BJ (cell line): ENCODE measurements around the gene LARP4B. TPM values are rescaled to one million over a fixed set of nuclear protein-coding genes. Genes with fewer than 3 reads are reported as not detected.

Experiments
- CTCF ChIA-PET: fragments of 350-600 bp; formaldehyde crosslinking; extraction: SDS; loops from one replicate; lab custom pipeline; 2021; ENCODE audit warnings: antibody characterized with exemption, inconsistent platforms; lab: Yijun Ruan, JAX
- POLR2A ChIA-PET: fragments of 300-600 bp; sonication (Branson Sonifier 250); formaldehyde crosslinking; extraction: SDS; loops from one replicate; lab custom pipeline; 2021; ENCODE audit warnings: antibody characterized with exemption; lab: Charles Lee
- DNase-seq: peaks from one replicate; pipeline ENCODE4 v3.0.0-alpha.2; 2011; ENCODE audit warnings: low read depth
- H3K27me3 ChIP-seq: 2 replicates; pipeline ENCODE4 v1.6.0; 2011; ENCODE audit warnings: low read length; ENCODE audit not compliant: control insufficient read depth, insufficient read depth
- H3K36me3 ChIP-seq: 2 replicates; pipeline ENCODE4 v1.5.1; 2011; ENCODE audit warnings: low read length; ENCODE audit not compliant: control insufficient read depth, insufficient read depth
- H3K4me3 ChIP-seq: 2 replicates; pipeline ENCODE4 v1.5.1; 2011; ENCODE audit warnings: low read depth, mild to moderate bottlenecking, control low read depth, low read length
- CTCF ChIP-seq: IDR thresholded peaks from 2 replicates; pipeline ENCODE4 v1.5.1; 2011; ENCODE audit warnings: low read depth, mild to moderate bottlenecking, control low read depth, inconsistent platforms, low read length, moderate library complexity; ENCODE audit not compliant: insufficient read depth
- polyA plus RNA-seq: library from polyadenylated mRNA; depleted of rRNA; stranded (reverse); fragments of >200 nt; gene quantifications from 2 replicates; pipeline ENCODE4 v1.2.3, GENCODE V29; 2011

The LARP4B gene
- polyA plus RNA-seq, 1 experiment = 38.4 TPM

GRCh38 chr10:775245-776075 is 156.0 kb downstream of the LARP4B start:
- no peaks in the 10 kb centered on the region; the same call in 1 of the 2 replicates for H3K27me3 ChIP-seq
- H3K36me3 ChIP-seq = no peaks in the 10 kb centered on the region
- no peak for TF ChIP-seq CTCF
- no peak overlapping the region for H3K4me3 ChIP-seq
- POLR2A ChIA-PET = no interaction called here
- DNase-seq = no peak
- CTCF ChIA-PET = interaction anchor here (1.3 to 1.4 kb wide), 2 partner anchors 10 to 14 kb away, joined by 3 to 5 read pairs; no protein-coding TSS in a partner anchor

DNA sequence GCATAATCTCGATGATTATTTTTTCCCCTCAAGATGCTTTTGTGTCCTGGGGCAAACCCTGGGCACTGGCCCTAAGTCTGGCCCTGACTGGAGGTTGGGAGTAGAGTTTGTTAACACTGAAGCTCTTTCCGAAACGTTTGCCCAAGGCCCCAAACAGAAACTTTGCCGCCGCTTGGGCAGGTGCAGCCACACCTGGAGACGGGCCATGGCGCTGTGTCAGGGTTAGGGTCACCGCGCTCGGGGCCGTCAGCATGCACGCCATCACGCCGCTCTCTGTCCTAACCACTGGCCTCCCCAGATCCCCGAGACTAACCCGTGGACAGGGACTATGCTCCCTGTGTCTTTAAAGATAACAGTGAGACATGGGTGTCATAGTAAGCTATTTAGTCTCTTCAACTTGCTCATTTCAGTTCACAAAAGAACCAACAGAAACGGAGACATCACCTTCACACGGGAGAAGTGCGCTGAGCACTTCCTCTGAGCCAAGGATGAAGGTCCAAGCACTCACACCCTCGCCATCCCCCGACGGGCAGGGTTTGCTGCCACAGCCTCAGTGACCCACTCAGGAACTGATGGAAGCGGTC is 156.8 kb downstream of the LARP4B start:
- no peaks in the 10 kb centered on the region; the same call in 1 of the 2 replicates for H3K27me3 ChIP-seq
- H3K4me3 ChIP-seq = no peak overlapping the region
- ChIA-PET CTCF (interaction anchor here (1.3 to 1.4 kb wide), 2 partner anchors 10 to 15 kb away, joined by 3 to 5 read pairs; no protein-coding TSS in a partner anchor), POLR2A (no interaction called here)
- DNase-seq = no peak
- TF ChIP-seq CTCF = no peak
- H3K36me3 ChIP-seq = no peaks in the 10 kb centered on the region

DNA sequence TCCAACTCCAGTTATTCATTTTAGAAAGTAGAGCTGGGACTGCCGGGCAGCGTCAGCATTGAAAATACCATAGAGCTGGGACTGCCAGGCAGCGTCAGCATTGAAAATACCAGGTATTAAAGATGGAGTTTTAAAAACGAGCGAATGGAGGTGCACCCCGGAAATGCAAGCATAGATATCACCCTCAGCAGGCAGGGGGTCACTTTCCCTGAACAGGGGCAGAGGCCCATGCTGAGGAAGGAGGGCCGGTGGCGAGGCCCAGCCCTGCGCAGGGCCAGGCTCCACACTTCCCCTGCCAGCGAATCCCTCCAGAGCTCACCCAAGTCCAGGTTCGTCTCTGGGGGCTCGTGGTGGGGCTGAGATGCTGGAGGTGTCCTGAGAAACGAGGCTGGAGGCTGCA is 157.3 kb downstream of the LARP4B start:
- POLR2A ChIA-PET = no interaction called here
- CTCF ChIA-PET = interaction anchor here (1.3 to 1.4 kb wide), 2 partner anchors 11 to 16 kb away, joined by 3 to 5 read pairs; no protein-coding TSS in a partner anchor
- H3K27me3 ChIP-seq = no peaks in the 10 kb centered on the region; the same call in 1 of the 2 replicates
- H3K36me3 ChIP-seq = no peaks in the 10 kb centered on the region
- no peak for DNase-seq
- no peak for TF ChIP-seq CTCF
- H3K4me3 ChIP-seq = no peak overlapping the region

DNA sequence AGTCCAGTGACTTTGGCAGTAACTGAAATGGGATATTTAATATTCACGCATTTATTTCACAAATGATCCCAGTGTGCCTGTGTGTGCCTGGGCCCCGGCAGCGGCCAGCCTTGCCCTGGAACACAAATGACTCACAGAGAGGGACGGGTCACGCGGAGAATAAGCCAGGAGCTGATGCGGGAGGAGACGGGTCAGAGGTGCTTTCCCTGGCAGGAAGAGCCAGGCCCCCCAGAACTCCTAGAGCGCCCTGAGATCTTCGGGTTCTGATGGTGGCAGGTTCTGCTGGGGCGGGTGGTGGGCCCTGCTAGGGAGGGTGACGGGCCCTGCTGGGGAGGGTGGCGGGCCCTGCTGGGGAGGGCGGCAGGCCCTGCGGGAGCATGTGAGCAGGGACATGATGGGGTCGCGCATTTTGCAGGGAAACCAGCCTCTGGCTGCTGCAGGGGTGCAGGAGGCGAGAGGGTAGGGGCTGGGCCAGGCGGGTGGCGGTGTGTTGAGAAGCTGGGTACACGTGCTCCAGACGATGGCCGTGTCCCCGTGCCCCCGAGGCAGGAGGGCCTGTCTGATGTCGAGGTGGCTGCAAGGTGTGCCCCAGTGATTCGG is 157.8 kb downstream of the LARP4B start:
- TF ChIP-seq CTCF = no peak
- Histone ChIP-seq H3K27me3 (no peaks in the 10 kb centered on the region), H3K36me3 (no peaks in the 10 kb centered on the region), H3K4me3 (no peak overlapping the region)
- DNase-seq = no peak
- CTCF ChIA-PET = interaction anchor here (1.3 kb wide), 1 partner anchor 11 kb away, joined by 3 read pairs; no protein-coding TSS in a partner anchor
- POLR2A ChIA-PET = no interaction called here

DNA sequence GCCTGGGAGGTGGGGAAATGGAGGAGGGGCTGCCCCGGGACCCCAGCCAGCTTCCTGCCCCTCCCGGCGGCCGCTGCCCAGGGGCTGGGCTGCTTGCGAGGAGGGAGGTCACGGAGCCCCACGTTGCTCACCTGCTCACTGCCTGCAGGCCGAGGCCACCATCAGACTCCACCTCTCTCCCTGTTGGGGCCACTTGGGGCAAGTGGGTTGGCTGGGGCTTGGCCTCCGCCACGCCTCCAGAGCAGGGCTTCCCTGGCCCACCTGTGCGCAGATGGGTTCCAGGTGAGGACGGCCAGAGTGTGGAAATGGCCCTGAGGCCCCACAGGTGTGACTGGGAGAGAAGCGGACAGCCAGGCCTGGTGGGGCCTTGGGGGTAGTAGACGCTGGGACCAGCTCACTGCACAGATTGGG is 159.3 kb downstream of the LARP4B start:
- TF ChIP-seq CTCF = no peak
- H3K4me3 ChIP-seq = no peak overlapping the region
- no peaks in the 10 kb centered on the region for H3K27me3 ChIP-seq
- no peaks in the 10 kb centered on the region for H3K36me3 ChIP-seq
- no peak for DNase-seq
- ChIA-PET CTCF (no interaction called here), POLR2A (no interaction called here)
